ENCODE data around the gene ZMAT2. TPM values are rescaled to one million over a fixed set of nuclear protein-coding genes. Genes with fewer than 3 reads are reported as not detected.
"Not testable (repeated sequence)": the region's sequence is repeated elsewhere in the genome, so short reads cannot be mapped to it uniquely, and the experiment has no call there.

ZMAT2 gene
- total and polyA plus RNA-seq, 2 donors (not counting 3 experiments of a cell fraction or from before 2014, with no cell fraction given): 49.0 to 58.0 TPM

GRCh38 chr5:140664359-140665119, 35.7 kb upstream of the ZMAT2 start, which contains the start of gene WDR55:
Gene WDR55, plus strand, starts transcription at chr5:140664904. Its CDS starts 9 bp downstream, at chr5:140664913.
- POLR2A ChIA-PET: interaction anchor here (1.8 kb wide), 1 partner anchor 17 kb away, joined by 5 read pairs; the partner anchor contains the start of genes IK and NDUFA2
- Histone ChIP-seq H3K36me3 (ENCODE audit: control insufficient read depth in 2 of 2, extremely low read depth in 1 of 2, insufficient read depth in 2 of 2, low read length in 2 of 2) (peaks cover 16 to 33% of the 10 kb centered on the region in 2 experiments), H3K9ac (replicated peaks; ENCODE audit: extremely low read depth, insufficient read depth, low read length) (peak within 1 kb of the TSS; percentile 71), H3K4me2 (ENCODE audit: insufficient read depth, low read length) (peak within 1 kb of the TSS; percentile 86), H3K27me3 (ENCODE audit: control insufficient read depth in 2 of 2, insufficient read depth in 2 of 2, low read length in 2 of 2) (no peaks in the 10 kb centered on the region), H2AFZ (ENCODE audit: low read depth, low read length) (peak within 1 kb of the TSS; percentile 79), H4K20me1 (replicated peaks; ENCODE audit: control insufficient read depth, extremely low read depth, insufficient read depth, low read length) (no peaks in the 10 kb centered on the region), H3K79me2 (ENCODE audit: control insufficient read depth, insufficient read depth, low read length) (peaks cover 23% of the 10 kb centered on the region), H3K9me3 (replicated peaks; ENCODE audit: control insufficient read depth, insufficient read depth, low read length) (no peaks in the 10 kb centered on the region), H3K4me3 (replicated peaks in 1 of 3; ENCODE audit: insufficient read depth in 1 of 3, low read depth in 1 of 3, low read length in 3 of 3) (peak within 1 kb of the TSS; percentile 73 to 93 (median 81)), H3K27ac (ENCODE audit: insufficient read depth, low read depth, low read length) (peak within 1 kb of the TSS; percentile 73), H3K9me1 (replicated peaks; ENCODE audit: control insufficient read depth, extremely low read depth, insufficient read depth, low read length) (no peaks in the 10 kb centered on the region), H3K4me1 (ENCODE audit: control insufficient read depth, extremely low read depth, insufficient read depth, low read length) (peaks cover 3% of the 10 kb centered on the region)
- TF ChIP-seq FOS (IDR thresholded peaks at IDR 0.05; ENCODE audit: borderline replicate concordance, insufficient read depth, low read length) (peak; percentile 13), POLR2A (IDR thresholded peaks at IDR 0.05; ENCODE audit: low read depth, low read length) (peak; percentile 94), POLR2AphosphoS5 (IDR thresholded peaks at IDR 0.05; ENCODE audit: insufficient read depth, low read depth, low read length) (peak; percentile 93), MAX (IDR thresholded peaks at IDR 0.05; ENCODE audit: insufficient read depth, insufficient read length) (peak; percentile 41)
- TF ChIP-seq, protein P1, sequence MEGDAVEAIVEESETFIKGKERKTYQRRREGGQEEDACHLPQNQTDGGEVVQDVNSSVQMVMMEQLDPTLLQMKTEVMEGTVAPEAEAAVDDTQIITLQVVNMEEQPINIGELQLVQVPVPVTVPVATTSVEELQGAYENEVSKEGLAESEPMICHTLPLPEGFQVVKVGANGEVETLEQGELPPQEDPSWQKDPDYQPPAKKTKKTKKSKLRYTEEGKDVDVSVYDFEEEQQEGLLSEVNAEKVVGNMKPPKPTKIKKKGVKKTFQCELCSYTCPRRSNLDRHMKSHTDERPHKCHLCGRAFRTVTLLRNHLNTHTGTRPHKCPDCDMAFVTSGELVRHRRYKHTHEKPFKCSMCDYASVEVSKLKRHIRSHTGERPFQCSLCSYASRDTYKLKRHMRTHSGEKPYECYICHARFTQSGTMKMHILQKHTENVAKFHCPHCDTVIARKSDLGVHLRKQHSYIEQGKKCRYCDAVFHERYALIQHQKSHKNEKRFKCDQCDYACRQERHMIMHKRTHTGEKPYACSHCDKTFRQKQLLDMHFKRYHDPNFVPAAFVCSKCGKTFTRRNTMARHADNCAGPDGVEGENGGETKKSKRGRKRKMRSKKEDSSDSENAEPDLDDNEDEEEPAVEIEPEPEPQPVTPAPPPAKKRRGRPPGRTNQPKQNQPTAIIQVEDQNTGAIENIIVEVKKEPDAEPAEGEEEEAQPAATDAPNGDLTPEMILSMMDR (IDR thresholded peaks at IDR 0.05; ENCODE audit: extremely low read depth in 1 of 2, insufficient read depth in 1 of 2, low read depth in 1 of 2, low read length in 2 of 2): no peak
- CTCF ChIA-PET: interaction anchor here (0.6 to 2.2 kb wide), 10 partner anchors 10 to 301 kb away, joined by 3 to 6 read pairs (median 4); partner anchors contain the start of genes HARS1, HARS2 and IK
- peak; percentile 88 for DNase-seq (ENCODE audit: low read depth, low spot score)
- BruUV-seq (replicated peaks): TSS peak; percentile 79
- dilution Hi-C loops (cut with MboI; ENCODE audit: extremely low pct_ligation_motif_present, low sequenced_read_pairs) (no loop called here), intact Hi-C loops (cut with micrococcal nuclease) (loop anchor here (1.0 to 2.0 kb wide), 5 partner anchors 17 to 263 kb away; partner anchors contain the start of genes ANKHD1, HARS1, HARS2 and IK)
- peak; percentile 97 for FAIRE-seq

DNA sequence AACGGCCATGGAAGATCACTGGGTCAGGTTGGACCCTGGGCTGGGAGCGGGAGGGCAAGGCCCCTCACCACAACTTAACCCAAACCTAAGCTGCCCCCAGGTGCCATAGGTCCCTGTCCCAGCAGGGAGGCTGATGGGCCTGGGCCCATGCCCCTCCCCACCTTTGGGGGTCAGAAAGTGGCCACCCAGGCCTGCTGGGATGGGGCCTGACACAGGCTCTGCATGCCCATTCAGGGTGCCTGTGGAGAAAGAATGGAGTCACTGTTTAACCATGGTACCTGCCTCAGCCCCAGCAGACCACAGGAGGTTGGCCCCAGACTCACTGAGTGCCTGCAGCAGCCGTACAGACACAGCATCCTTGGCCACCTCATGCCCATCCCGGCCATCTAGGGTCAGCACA, 29.2 kb upstream of the ZMAT2 start:
- not testable (repeated sequence) for BruUV-seq (replicated peaks); FAIRE-seq
- H3K36me3 ChIP-seq (ENCODE audit: control insufficient read depth in 2 of 2, extremely low read depth in 1 of 2, insufficient read depth in 2 of 2, low read length in 2 of 2): peaks cover 13 to 29% of the 10 kb centered on the region in 2 experiments

More for the DNA sequence above, 29.2 kb upstream of the ZMAT2 start:
- DNase-seq (ENCODE audit: low read depth, low spot score); H3K27ac ChIP-seq (ENCODE audit: insufficient read depth, low read depth, low read length); H3K4me2 ChIP-seq (ENCODE audit: insufficient read depth, low read length); CTCF ChIA-PET; H3K9me3 ChIP-seq (replicated peaks; ENCODE audit: control insufficient read depth, insufficient read depth, low read length); POLR2A ChIA-PET; dilution Hi-C loops (cut with MboI; ENCODE audit: extremely low pct_ligation_motif_present, low sequenced_read_pairs); H3K27me3 ChIP-seq (ENCODE audit: control insufficient read depth in 2 of 2, insufficient read depth in 2 of 2, low read length in 2 of 2); H3K4me1 ChIP-seq (ENCODE audit: control insufficient read depth, extremely low read depth, insufficient read depth, low read length); H2AFZ ChIP-seq (ENCODE audit: low read depth, low read length); H4K20me1 ChIP-seq (replicated peaks; ENCODE audit: control insufficient read depth, extremely low read depth, insufficient read depth, low read length); H3K9ac ChIP-seq (replicated peaks; ENCODE audit: extremely low read depth, insufficient read depth, low read length); H3K9me1 ChIP-seq (replicated peaks; ENCODE audit: control insufficient read depth, extremely low read depth, insufficient read depth, low read length); H3K4me3 ChIP-seq (replicated peaks in 1 of 3; ENCODE audit: insufficient read depth in 1 of 3, low read depth in 1 of 3, low read length in 3 of 3): not testable (repeated sequence)
- peaks cover 12% of the 10 kb centered on the region for H3K79me2 ChIP-seq (ENCODE audit: control insufficient read depth, insufficient read depth, low read length)
- intact Hi-C loops (cut with micrococcal nuclease): loop anchor here (1.0 kb wide), 1 partner anchor 19 kb away; no protein-coding TSS in a partner anchor

All from endothelial cell of umbilical vein (primary cell).